ENCODE data around the gene CA14.
A peak's percentile ranks its signal among the peaks of the same experiment; 100 is the strongest.
"Not testable (repeated sequence)": the region's sequence is repeated elsewhere in the genome, so short reads cannot be mapped to it uniquely, and the experiment has no call there.

Gene CA14

DNA sequence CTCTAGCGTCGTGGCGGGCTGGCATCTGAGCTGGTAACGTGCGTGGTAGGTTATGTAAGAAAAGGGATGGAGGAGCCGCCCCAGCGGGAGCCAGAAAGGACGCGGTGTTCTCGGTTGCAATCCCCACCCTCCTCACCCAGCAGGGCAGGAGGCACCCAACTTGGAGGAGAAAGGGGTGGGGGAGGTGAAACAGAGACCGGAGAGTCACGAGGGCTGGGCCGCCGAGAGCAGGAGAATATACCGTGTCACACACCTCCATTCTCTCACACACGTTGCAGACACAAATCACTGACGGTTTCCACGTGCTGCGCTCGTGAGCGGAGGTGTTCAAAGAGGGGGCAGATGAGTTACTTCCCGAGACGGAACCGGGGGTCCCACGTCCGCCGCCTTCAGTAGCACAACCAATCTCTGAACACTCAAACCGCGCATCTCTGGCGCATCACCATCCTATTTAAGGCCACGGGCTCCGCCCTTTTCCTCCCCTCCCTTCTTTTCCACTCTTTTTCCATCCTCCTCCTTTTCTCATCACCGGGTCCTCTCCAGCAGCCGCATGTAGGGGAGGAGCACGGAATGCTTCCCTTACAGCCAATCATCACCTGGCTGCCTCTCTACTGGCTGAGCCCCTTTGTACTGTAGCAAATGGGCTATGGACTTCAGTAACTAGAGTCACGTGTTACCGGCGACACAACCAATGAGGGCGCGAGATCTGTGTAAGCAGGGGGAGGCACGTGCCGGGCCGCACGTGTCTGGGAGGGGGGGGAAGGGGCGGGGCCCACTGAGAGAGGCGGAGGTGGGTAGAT lies 24.4 kb downstream of the CA14 start, which contains the start of gene CIART:
Gene CIART, plus strand, starts transcription at position 797 of the 800 bp plus-strand sequence. CDS start 714 bp downstream, outside the sequence.
- DNase-seq = peak; percentile 85

DNA sequence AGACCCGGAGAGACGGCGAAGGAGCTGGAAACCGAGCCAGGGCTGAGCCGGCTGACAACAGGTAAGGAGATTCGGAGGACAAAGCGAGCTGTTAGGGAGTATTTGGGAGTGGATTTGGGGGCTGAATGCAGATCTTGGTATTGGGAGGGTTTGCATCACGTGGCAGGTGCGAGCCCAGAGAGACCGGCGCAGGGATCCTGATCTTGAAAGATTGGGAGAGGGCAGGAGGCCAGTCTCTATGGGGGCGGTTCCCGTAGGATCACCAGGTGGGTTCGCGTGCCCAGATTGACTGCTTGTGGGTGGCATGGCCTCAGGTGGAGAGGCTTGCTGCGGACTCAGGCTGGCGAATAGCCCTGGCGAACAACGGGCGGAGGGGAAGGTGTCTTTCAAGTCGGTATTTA lies 25.0 kb downstream of the CA14 start:
- no peak for DNase-seq

DNA sequence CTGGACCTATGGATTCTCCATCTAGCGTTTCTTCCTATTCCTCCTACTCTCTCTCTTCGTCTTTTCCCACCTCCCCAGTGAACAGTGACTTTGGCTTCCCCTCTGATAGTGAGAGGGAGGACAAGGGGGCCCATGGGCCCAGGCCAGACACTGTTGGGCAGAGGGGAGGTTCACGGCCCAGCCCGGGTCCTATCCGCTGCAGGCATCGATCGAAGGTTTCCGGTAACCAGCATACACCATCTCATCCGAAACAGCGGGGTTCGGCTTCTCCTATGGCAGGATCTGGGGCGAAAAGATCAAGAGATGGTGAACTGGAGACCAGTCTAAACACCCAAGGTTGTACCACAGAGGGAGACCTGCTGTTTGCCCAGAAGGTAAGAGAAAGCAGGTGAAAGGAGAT lies 25.7 kb downstream of the CA14 start:
- no peak for DNase-seq

DNA sequence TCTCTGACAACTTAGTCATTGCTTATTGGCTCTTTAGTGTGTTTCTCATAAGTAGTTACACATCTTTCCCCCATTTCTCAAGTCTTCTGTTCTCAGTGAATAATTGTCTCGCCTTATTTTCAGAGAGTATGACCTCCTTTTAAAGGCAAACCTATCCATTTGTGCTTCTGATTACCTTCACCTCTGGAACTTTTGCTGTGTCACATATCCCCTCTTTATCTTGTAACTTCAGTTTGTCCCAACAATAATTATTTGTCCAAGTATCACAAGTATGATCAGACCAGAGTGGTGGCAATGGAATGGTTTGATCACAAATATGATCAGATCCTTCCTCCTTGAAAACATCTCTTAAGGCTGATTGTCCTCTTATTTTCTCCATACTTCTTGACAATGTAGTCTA lies 30.8 kb downstream of the CA14 start:
- DNase-seq = no peak

DNA sequence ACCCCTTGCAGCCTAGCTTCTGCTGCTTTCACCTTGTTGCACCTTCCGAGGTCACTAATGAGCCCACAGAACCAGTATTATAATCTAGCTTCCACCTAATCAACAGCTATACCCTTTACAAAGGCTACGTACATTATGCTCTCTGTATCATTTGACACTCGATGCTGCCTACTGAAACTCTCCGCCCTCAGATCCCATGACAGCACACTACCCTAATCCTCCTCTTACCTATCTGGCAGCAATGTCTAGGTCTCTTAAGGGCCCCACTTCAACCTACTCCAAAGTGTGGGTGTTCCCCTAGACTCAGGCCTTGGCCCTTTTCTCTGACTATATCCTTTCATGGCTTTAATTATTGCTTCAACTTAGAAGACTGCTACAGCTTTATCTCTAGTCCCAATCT lies 31.2 kb downstream of the CA14 start:
- no peak for DNase-seq

DNA sequence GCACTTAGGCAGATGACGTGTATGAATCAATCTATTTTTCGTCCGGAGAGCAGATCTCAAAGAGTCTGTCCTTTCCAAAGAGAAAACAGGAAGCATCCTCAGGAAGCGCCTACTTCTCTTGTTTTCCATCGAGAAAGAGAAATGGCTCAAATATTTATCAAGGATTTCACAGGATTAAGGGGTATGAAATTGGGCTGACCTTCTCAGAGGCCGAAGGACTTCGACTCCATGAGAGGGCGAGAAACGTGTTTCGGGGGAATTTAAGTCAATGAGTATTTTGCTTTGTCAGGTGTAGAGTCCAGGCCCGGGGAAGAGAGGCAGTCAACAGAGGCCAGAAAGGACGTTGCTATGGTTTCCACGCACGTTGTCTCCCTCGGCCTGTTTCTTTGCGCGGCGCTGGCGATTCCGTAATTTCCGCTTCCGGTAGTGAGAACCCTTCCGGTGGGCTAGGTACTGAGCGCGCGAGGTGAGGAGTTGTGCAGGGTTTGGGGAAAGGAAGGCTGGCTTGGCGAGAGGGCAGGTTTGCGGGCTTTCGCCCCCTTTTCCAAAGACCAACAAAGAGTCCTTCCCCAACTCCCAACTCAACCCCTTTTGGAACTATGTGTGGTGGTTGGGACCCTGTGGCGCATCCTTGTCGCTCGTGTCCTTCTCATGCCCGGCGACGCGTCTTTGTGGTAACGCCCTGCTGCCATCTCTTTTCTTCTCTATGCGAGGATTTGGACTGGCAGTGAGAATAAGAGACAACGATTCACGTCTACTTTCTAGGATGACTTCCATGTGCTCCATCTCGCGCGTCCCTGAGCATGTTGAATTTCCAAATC lies 36.1 kb downstream of the CA14 start, which contains the start of gene MRPS21:
Gene MRPS21, plus strand, starts transcription at position 429 of the 821 bp plus-strand sequence. CDS start 506 bp downstream, outside the sequence.
- peak; percentile 88 for DNase-seq

DNA sequence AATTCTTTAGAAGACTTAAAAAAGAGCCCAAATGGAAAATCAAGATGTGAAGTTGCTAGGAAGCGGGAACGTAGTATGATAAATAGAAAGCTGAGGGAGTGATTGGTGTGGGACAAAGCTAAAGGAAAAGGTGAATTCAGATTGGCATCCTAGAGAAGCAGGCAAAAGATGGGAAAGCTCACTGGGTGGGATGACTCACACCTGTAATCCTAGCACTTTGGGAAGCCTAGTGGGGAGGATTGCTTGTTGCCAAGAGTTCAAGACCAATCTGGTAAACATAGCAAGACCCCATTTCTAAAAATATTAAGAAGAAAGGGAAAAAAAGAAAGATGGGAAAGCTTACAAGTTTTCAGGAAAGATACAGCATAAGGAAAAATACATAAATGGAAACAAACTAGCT lies 37.9 kb downstream of the CA14 start:
- no peak for DNase-seq

DNA sequence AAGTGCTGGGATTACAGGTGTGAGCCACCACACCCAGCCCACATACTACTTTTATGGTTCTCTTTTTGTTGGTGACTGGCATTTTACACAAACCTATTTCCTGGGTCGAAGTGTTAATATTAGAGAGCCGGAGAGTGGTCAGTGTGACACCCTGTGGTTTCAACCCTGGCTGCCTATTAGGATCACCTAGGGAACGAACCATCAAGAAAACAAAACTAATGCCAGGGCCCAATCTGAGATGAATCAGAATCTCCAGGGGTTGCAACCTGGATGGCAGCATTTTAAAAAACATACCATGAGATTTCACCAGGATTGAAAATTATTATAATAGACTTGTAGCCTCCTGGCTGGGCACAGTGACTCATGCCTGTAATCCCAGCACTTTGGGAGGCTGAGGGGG lies 42.1 kb downstream of the CA14 start:
- no peak for DNase-seq

DNA sequence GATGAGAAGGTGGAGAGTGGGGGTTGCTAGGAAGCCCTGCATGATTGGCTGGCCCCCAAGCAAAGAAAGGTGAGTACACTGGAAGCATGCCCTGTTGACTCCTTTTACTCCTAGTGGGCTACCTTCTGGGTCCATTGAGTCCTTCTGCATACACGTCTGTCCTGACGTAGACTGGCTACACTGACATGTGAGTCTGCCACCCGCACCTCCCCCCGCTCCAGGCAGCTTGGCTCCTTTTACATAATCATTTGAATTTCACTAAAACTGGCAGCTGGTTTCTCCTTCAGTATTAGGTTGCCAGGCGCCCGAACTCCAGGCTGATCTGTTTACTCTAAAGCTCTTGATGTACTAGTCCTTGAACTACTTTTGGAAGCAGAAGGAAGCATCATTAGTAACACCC lies 44.8 kb downstream of the CA14 start:
- no peak for DNase-seq

DNA sequence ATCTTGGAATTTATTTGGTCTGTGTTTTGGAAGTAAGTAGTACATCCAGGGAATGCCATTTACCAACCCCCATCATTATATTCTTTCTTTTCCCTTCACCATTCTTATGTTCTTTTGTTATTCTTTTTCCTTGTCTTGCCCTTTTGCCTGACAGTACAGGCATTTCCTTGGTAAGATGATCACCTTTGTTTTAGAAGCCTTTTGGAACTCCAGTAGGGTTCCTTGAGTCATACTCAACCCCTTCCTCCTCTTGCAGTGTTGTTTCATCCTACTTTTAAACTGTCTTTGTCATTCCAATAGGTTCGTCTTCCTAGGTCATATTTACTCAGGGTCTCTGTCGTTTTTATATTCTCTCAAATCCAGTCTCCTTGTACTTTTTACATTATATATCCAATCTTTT lies 45.3 kb downstream of the CA14 start:
- no peak for DNase-seq

DNA sequence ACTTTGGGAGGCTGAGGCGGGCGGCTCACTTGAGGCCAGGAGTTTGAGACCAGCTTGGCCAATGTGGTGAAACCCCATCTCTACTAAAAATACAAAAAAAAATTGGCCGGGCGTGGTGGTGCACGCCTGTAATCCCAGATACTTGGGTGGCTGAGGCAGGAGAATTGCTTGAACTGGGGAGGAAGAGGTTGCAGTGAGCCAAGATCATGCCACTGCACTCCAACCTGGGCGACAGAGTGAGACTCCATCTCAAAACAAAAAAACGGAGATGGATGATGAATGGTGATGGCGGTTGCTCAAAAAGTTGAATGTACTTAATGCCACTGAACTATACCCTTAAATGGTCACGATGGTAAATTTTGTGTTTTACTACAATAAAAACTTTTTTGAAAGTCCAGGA lies 51.0 kb downstream of the CA14 start:
- not testable (repeated sequence) for DNase-seq

DNA sequence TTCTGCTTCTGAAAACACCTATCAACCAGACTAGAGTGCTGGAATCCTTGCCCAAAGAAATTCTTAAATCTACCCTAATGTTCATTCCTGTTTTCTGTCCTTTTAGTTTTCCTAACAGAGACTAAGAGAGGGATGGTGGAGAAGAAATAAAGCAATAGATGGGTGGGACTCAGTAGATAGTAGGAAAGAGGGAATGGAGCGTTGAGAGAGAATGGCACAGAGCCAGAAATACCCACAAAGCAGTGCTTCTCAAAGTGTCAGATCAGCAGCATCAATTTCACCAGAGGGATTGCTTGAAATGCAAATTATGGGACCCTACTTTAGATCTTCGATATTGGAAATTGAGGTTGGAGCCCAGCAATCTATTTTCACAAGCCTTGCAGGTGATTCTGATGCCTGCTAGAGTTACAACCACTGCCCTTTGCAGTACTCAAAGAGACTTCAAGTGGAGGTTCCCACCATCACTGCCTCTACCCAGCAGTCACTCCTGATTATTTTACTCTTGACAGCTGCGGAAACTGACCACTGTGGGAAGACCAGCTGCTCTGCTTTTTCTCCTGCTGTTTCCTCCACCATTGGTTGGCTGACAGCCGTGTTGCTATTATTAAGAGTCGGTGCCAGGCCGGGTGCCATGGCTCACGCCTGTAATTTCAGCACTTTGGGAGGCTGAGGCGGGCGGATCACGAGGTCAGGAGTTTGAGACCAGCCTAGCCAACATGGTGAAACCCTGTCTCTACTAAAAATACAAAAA lies 52.4 kb downstream of the CA14 start:
- DNase-seq = no peak

DNA sequence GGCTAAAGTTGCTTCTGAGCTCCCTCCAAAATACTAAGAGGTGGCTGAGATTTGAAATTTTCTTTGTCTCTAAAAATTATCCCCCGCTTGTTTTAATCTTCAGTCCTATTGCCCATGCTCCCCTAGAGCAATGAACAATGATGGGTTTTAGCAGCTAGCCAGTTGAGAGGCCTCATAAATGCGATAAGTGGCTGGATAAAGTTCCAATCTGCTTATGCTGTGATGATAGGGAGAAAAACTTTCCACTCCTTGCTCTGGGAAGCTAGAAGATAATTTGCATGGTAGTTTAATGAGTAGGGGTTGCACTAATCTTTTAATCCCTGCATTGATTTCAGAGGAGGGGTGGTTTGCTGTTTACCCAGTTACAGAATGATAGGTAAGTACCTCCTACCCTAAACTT lies 54.2 kb downstream of the CA14 start:
- no peak for DNase-seq
